A549 (cell line): ENCODE measurements around the gene SKAP1. TPM values are rescaled to one million over a fixed set of nuclear protein-coding genes. Genes with fewer than 3 reads are reported as not detected.

Experiments
- ATAC-seq, 2 experiments: fragments of 200-7000 bp in 1 of 2; fragments of >200 bp in 1 of 2; cut with Nextera tagmentation in 1 of 2; cut with Tn5 transposase in 1 of 2; 3 replicates each; pipeline versions ENCODE4 v1.8.0 to v1.9.1; 2018 to 2020; ENCODE audit warnings: mild to moderate bottlenecking in 1 of 2, moderate library complexity in 1 of 2
- CTCF ChIA-PET: fragments of 300-600 bp; sonication (Branson Sonifier 250); formaldehyde crosslinking; extraction: SDS; loops from one replicate; lab custom pipeline; 2021; ENCODE audit warnings: antibody characterized with exemption, inconsistent platforms; lab: Yijun Ruan, JAX
- POLR2A ChIA-PET: fragments of 350-600 bp; formaldehyde crosslinking; extraction: SDS; loops from one replicate; lab custom pipeline; 2021; ENCODE audit warnings: antibody characterized with exemption, inconsistent platforms; lab: Yijun Ruan, JAX
- DNase-seq, 2 experiments: peaks; one replicate each; pipeline versions ENCODE4 v3.0.0 to v3.0.0-alpha.2; 2011 to 2016; ENCODE audit warnings: low read depth in 1 of 2, low spot score in 1 of 2
- FAIRE-seq: peaks from 2 replicates; lab custom pipeline; 2011; peaks lifted over from hg19 to GRCh38; lab: Jason Lieb, UNC
- H3K27ac ChIP-seq, 2 experiments: fragments of >200 bp; sonication (Bioruptor Twin); formaldehyde crosslinking; 3 replicates each; pipeline ENCODE4 v1.5.1; 2016 to 2017
- H3K4me1 ChIP-seq: fragments of >200 bp; sonication (Bioruptor Twin); formaldehyde crosslinking; 3 replicates; pipeline ENCODE4 v1.6.1; 2016
- H3K4me2 ChIP-seq: fragments of >200 bp; sonication (Bioruptor Twin); formaldehyde crosslinking; 3 replicates; pipeline ENCODE4 v1.6.1; 2016
- H3K4me3 ChIP-seq: fragments of >200 bp; sonication (Bioruptor Twin); formaldehyde crosslinking; 3 replicates; pipeline ENCODE4 v1.5.1; 2016
- H3K9me3 ChIP-seq: fragments of >200 bp; sonication (Bioruptor Twin); formaldehyde crosslinking; 3 replicates; pipeline ENCODE4 v1.6.1; 2016
- BHLHE40 ChIP-seq: IDR thresholded peaks from 2 replicates; pipeline ENCODE4 v1.6.1; 2012; ENCODE audit warnings: low read depth, low read length, inconsistent platforms
- CBX8 ChIP-seq: fragments of 200-600 bp; sonication (generic); IDR thresholded peaks from 2 replicates; pipeline ENCODE4 v1.6.1; 2016
- EP300 ChIP-seq, 2 experiments: fragments of >200 bp; sonication (Bioruptor Twin); formaldehyde crosslinking; IDR thresholded peaks; 2 replicates in 1 of 2; 3 replicates in 1 of 2; pipeline ENCODE4 v1.6.1; 2016 to 2017
- ESRRA ChIP-seq: fragments of 150-350 bp; IDR thresholded peaks from 2 replicates; pipeline ENCODE4 v1.6.1; 2014; ENCODE audit warnings: mild to moderate bottlenecking, low read length, borderline replicate concordance
- FOSL2 ChIP-seq, 2 experiments: fragments of 450-650 bp in 1 of 2; fragments of >200 bp in 1 of 2; sonication (Bioruptor Twin) in 1 of 2; formaldehyde crosslinking; IDR thresholded peaks; 2 replicates each; pipeline versions ENCODE4 v1.5.0 to v1.6.1; 2016 to 2020; ENCODE audit warnings: mild to moderate bottlenecking in 1 of 2, moderate library complexity in 1 of 2
- FOXS1 ChIP-seq: fragments of 250-450 bp; sonication (Bioruptor Pico); IDR thresholded peaks from 2 replicates; pipeline ENCODE4 v1.5.0; 2020; ENCODE audit warnings: mild to moderate bottlenecking, moderate library complexity
- HDAC2 ChIP-seq: fragments of 200-600 bp; sonication (generic); IDR thresholded peaks from 2 replicates; pipeline ENCODE4 v1.6.1; 2016
- HOXB13 ChIP-seq: fragments of 250-450 bp; sonication (Bioruptor Pico); IDR thresholded peaks from 2 replicates; pipeline ENCODE4 v1.5.0; 2020; ENCODE audit warnings: low read depth, mild to moderate bottlenecking, moderate library complexity
- HOXB5 ChIP-seq: fragments of 250-450 bp; sonication (Bioruptor Pico); IDR thresholded peaks from 2 replicates; pipeline ENCODE4 v1.5.0; 2020; ENCODE audit warnings: mild to moderate bottlenecking, moderate library complexity
- JUN ChIP-seq, 2 experiments: fragments of >200 bp; sonication (Bioruptor Twin); formaldehyde crosslinking; IDR thresholded peaks; 2 replicates in 1 of 2; 3 replicates in 1 of 2; pipeline ENCODE4 v1.6.1; 2016 to 2017
- MAFK ChIP-seq: fragments of 450-650 bp; IDR thresholded peaks from 2 replicates; pipeline ENCODE4 v1.6.1; 2014; ENCODE audit not compliant: partially characterized antibody
- MAZ ChIP-seq: fragments of 150-350 bp; IDR thresholded peaks from 2 replicates; pipeline ENCODE4 v1.6.1; 2014; ENCODE audit warnings: antibody characterized with exemption, low read depth, low read length, borderline replicate concordance
- MYC ChIP-seq: IDR thresholded peaks from 2 replicates; pipeline ENCODE4 v1.6.1; 2012; ENCODE audit warnings: mild to moderate bottlenecking, inconsistent platforms, low read length, improper control_type of control experiment, borderline replicate concordance
- NFE2L2 ChIP-seq: fragments of 150-350 bp; conservative IDR thresholded peaks from 2 replicates; pipeline ENCODE4 v1.6.1; 2014; ENCODE audit warnings: low read length
- NR3C1 ChIP-seq: fragments of >200 bp; sonication (Bioruptor Twin); formaldehyde crosslinking; IDR thresholded peaks from 3 replicates; pipeline ENCODE4 v1.6.1; 2017
- PHF8 ChIP-seq: fragments of 200-600 bp; sonication (generic); IDR thresholded peaks from 2 replicates; pipeline ENCODE4 v1.6.1; 2016; ENCODE audit warnings: low read depth, mild to moderate bottlenecking, antibody characterized with exemption, moderate library complexity, borderline replicate concordance
- RARB ChIP-seq: fragments of 250-450 bp; sonication (Bioruptor Pico); IDR thresholded peaks from 2 replicates; pipeline ENCODE4 v1.8.0; 2021; ENCODE audit warnings: mild to moderate bottlenecking, moderate library complexity
- SREBF2 ChIP-seq: fragments of 450-650 bp; IDR thresholded peaks from 2 replicates; pipeline ENCODE4 v1.6.1; 2014; ENCODE audit warnings: mild to moderate bottlenecking, moderate library complexity
- TFCP2L1 ChIP-seq: fragments of 250-450 bp; sonication (Bioruptor Pico); IDR thresholded peaks from 2 replicates; pipeline ENCODE4 v1.5.0; 2021; ENCODE audit warnings: mild to moderate bottlenecking
- TP53 ChIP-seq: fragments of 250-450 bp; sonication (Bioruptor Pico); IDR thresholded peaks from 2 replicates; pipeline ENCODE4 v1.5.0; 2021; ENCODE audit warnings: mild to moderate bottlenecking, moderate library complexity
- ZC3H11A ChIP-seq: fragments of 450-650 bp; IDR thresholded peaks from 2 replicates; pipeline ENCODE4 v1.6.1; 2014; ENCODE audit warnings: antibody characterized with exemption, mild to moderate bottlenecking
- ZNF302 ChIP-seq: fragments of 250-450 bp; sonication (Bioruptor Pico); IDR thresholded peaks from 2 replicates; pipeline ENCODE4 v1.9.0; 2021; ENCODE audit warnings: inconsistent platforms, mild to moderate bottlenecking, moderate library complexity
- ZSCAN20 ChIP-seq: fragments of 250-450 bp; sonication (Bioruptor Pico); IDR thresholded peaks from 2 replicates; pipeline ENCODE4 v1.8.0; 2022; ENCODE audit warnings: mild to moderate bottlenecking, moderate library complexity
- WGBS: methylation state at CpG from one replicate; pipeline ENCODE4 v1.1.6; 2017; ENCODE audit errors: missing lambda C conversion rate; 5-methylcytosine and 5-hydroxymethylcytosine counted together
- polyA plus RNA-seq, 4 experiments: library from polyadenylated mRNA; depleted of rRNA in 3 of 4; stranded (reverse); fragments of >200 nt; fragmentation: RNase III in 1 of 4; extraction: RNeasy Plus Mini Kit Qiagen cat#74134 plus additional on column Dnase treatment in 1 of 4; gene quantifications; 2 replicates in 3 of 4; 3 replicates in 1 of 4; pipeline ENCODE4 v1.2.3, GENCODE V29; 2011 to 2017
- TF ChIP-seq, protein P1 (sequence below): fragments of 250-450 bp; sonication (Bioruptor Pico); IDR thresholded peaks from 2 replicates; pipeline ENCODE4 v1.5.0; 2021; ENCODE audit warnings: mild to moderate bottlenecking, moderate library complexity, borderline replicate concordance

Gene SKAP1
- polyA plus RNA-seq, 2 of the 4 experiments (the other 2 are of a cell fraction) = 0.14 to 0.78 TPM

DNA sequence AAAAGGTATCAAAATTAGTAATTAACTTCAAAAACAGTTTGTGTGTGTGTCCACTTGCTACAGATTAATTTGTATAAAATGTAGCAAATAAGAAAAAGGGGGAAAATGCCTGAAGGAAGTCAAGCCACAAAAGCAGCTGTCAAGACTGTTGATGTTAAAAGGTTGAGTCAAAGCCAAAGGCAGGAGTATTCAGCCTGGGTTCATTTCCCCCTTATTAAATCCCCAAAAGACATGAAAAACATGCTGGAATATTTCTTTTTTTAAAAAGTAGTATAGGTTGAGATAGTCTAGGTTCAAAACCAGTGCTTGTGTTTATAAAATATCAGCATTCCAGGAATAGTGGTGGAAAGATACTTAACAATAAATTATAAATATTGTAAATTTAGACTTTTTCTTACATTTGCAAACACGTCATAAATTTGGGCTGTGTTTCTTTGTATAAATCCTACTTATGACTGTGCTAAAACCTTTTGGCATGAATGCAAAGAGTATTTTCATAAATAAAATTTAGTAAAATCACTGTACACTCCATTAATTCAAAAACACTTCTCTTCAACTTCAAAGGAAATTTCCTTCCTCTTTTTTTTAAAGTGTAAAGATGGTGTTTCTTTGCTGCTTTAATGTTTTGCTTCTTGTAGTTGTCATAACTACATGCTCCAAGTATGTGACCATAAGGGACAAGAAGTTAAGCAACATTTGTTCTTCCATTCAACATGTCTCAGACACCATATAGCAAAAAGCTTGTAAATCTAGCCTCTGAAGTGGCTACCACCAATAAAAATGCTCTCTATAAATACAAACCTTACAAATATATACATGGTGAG, 72.0 kb downstream of the SKAP1 start:
- Histone ChIP-seq H3K4me3 (no peak overlapping the region), H3K27ac (no peak overlapping the region), H3K9me3 (no peaks in the 10 kb centered on the region), H3K4me2 (no peak overlapping the region), H3K4me1 (no peaks in the 10 kb centered on the region)
- no peak for ATAC-seq
- 76% methylated on average over 1 of the region's 1 CpG for WGBS
- DNase-seq = no peak
- FAIRE-seq = peak; percentile 80
- ChIA-PET CTCF (interaction anchor here (0.7 to 2.3 kb wide), 8 partner anchors 9 to 142 kb away, joined by 3 to 6 read pairs (median 4); no protein-coding TSS in a partner anchor), POLR2A (no interaction called here)
- TF ChIP-seq BHLHE40 (no peak), NR3C1 (no peak), MAFK (no peak), ZC3H11A (no peak), MAZ (no peak), PHF8 (no peak), FOXS1 (CRISPR knock-in tag) (no peak), TP53 (CRISPR knock-in tag) (no peak), ZNF302 (CRISPR knock-in tag) (no peak), HDAC2 (no peak)

DNA sequence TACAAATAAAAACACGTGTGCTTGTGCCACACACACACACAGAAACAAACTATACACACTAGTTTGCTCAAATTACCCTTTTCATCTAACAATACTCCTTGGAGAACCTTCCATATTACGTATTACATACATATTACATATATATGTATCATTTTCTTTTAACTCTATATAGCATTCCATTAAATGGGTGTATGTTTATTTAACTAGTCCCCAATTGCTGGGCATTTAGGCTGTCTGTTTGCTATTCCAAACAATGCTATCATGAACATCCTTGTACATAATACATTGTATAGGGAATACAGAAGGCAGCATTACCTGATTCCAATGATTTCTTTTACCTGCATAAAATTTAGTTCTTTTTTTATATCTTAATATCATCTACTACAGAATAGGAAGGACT, 73.1 kb downstream of the SKAP1 start:
- ChIA-PET CTCF (interaction anchor here (1.2 kb wide), 3 partner anchors 19 to 135 kb away, joined by 3 read pairs; no protein-coding TSS in a partner anchor), POLR2A (no interaction called here)
- H3K9me3 ChIP-seq = no peaks in the 10 kb centered on the region
- 57% methylated on average over 2 of the region's 2 CpGs for WGBS
- FAIRE-seq (peak; percentile 18), DNase-seq (no peak), ATAC-seq (no peak)
- H3K4me2 ChIP-seq = no peak overlapping the region
- no peak overlapping the region for H3K27ac ChIP-seq
- H3K4me3 ChIP-seq = no peak overlapping the region
- TF ChIP-seq RARB = no peak
- TF ChIP-seq, protein P1, sequence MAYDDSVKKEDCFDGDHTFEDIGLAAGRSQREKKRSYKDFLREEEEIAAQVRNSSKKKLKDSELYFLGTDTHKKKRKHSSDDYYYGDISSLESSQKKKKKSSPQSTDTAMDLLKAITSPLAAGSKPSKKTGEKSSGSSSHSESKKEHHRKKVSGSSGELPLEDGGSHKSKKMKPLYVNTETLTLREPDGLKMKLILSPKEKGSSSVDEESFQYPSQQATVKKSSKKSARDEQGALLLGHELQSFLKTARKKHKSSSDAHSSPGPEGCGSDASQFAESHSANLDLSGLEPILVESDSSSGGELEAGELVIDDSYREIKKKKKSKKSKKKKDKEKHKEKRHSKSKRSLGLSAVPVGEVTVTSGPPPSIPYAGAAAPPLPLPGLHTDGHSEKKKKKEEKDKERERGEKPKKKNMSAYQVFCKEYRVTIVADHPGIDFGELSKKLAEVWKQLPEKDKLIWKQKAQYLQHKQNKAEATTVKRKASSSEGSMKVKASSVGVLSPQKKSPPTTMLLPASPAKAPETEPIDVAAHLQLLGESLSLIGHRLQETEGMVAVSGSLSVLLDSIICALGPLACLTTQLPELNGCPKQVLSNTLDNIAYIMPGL (CRISPR knock-in tag) = no peak
- TF ChIP-seq SREBF2 = no peak
- TF ChIP-seq TP53 (CRISPR knock-in tag) = no peak
- TF ChIP-seq TFCP2L1 (CRISPR knock-in tag) = no peak
- no peak for TF ChIP-seq NFE2L2
- no peak for TF ChIP-seq CBX8
- no peak for TF ChIP-seq MYC
- no peak for TF ChIP-seq HOXB5 (CRISPR knock-in tag)
- no peak for TF ChIP-seq ESRRA
- no peak for TF ChIP-seq EP300 (IDR thresholded peaks at IDR 0.05)
- TF ChIP-seq ZSCAN20 (CRISPR knock-in tag) = no peak
- no peak for TF ChIP-seq HOXB13 (CRISPR knock-in tag)
- no peak for TF ChIP-seq FOSL2 (IDR thresholded peaks at IDR 0.05)
- TF ChIP-seq FOSL2 (CRISPR knock-in tag; IDR thresholded peaks at IDR 0.05) = no peak
- no peaks in the 10 kb centered on the region for H3K4me1 ChIP-seq

DNA sequence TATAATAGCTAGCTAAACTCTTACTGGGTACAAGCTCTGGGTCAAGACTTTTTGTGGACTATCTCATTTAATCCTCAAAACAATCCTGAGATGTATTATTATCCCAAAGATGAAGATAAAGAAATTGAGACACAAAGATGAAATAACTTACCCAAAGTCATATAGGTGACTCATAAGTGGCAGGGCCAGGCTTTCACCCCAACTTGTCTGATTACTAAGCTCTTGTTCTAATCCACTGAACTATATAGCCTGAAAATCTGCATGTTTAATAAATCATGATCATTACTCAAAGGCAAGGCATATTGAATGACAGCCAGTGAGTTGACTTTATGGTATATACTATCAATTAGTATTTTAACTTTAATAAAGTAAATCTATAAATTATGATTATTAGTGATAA, 77.4 kb downstream of the SKAP1 start:
- no peak overlapping the region for H3K27ac ChIP-seq
- H3K9me3 ChIP-seq = no peaks in the 10 kb centered on the region
- POLR2A ChIA-PET = interaction anchor here (0.9 kb wide), 1 partner anchor 202 kb away, joined by 3 read pairs; no protein-coding TSS in a partner anchor
- no peak for FAIRE-seq
- no peaks in the 10 kb centered on the region for H3K4me1 ChIP-seq
- CTCF ChIA-PET = interaction anchor here (0.6 to 5.2 kb wide), 29 partner anchors 10 to 380 kb away, joined by 3 to 48 read pairs (median 6); partner anchors contain the start of gene HOXB4
- ATAC-seq = no peak
- H3K4me3 ChIP-seq = no peak overlapping the region
- no peak overlapping the region for H3K4me2 ChIP-seq
- DNase-seq = no peak
- TF ChIP-seq FOSL2 (IDR thresholded peaks at IDR 0.05) = no peak
- 0 out of 2 replicates have a peak, but pooled peaks have one; percentile 11 for TF ChIP-seq FOSL2 (CRISPR knock-in tag; IDR thresholded peaks at IDR 0.05)
- TF ChIP-seq JUN (IDR thresholded peaks at IDR 0.05) = no peak
- TF ChIP-seq, all 56 proteins: peak for 1
